Mucosa of descending colon (tissue), 3 donors: ENCODE data around the gene DTYMK. TPM values are rescaled to one million over a fixed set of nuclear protein-coding genes. Genes with fewer than 3 reads are reported as not detected.

Experiments used
- ATAC-seq: fragments of 200-7000 bp; cut with Tn5 transposase; one replicate; pipeline ENCODE4 v1.9.1; 2020; ENCODE audit warnings: mild to moderate bottlenecking, moderate library complexity
- DNase-seq, 3 donors: peaks; one replicate each; pipeline ENCODE4 v3.0.0-alpha.2; 2020
- H3K36me3 ChIP-seq: fragments of 200-600 bp; one replicate; pipeline ENCODE4 v1.8.0; 2021; ENCODE audit warnings: low read depth, mild to moderate bottlenecking
- H3K4me1 ChIP-seq: fragments of 200-600 bp; one replicate; pipeline ENCODE4 v1.8.0; 2021; ENCODE audit warnings: low read depth, mild to moderate bottlenecking
- H3K4me3 ChIP-seq: fragments of 200-600 bp; one replicate; pipeline ENCODE4 v1.8.0; 2021; ENCODE audit warnings: mild to moderate bottlenecking
- H3K9me3 ChIP-seq: fragments of 200-600 bp; one replicate; pipeline ENCODE4 v1.8.0; 2021; ENCODE audit warnings: mild to moderate bottlenecking
- CTCF ChIP-seq: fragments of 200-600 bp; IDR thresholded peaks from one replicate; pipeline ENCODE4 v1.8.0; 2022; ENCODE audit warnings: antibody characterized with exemption, mild to moderate bottlenecking
- intact Hi-C, 2 donors: fragments of 100-400 bp; cut with DNase I in 1 of 2; cut with micrococcal nuclease in 1 of 2; formaldehyde crosslinking; loops; one replicate each; pipeline versions ENCODE4 v1.11.0 to v1.11.1; 2022; cut with DNase I, micrococcal nuclease
- total RNA-seq, 3 donors: library from RNA; stranded (reverse); fragmentation: NEBNext Ultra II Directional in 2 of 3; extraction: Animal tissue kit (Norgen Biotek cat#: 25700) in 2 of 3; gene quantifications; one replicate each; pipeline versions ENCODE4 v1.2.1 to v1.2.4, GENCODE V29; 2021 to 2023
- donor health status: DM: no; HTN: no; CAD: no; lungs with moderate emphysema.
- donor health status: DM: no; HTN: no; CAD: no.
- donor health status: DM: no; HTN: yes; CAD: no.

DTYMK gene
- total RNA-seq, 3 donors from 2014 or later, result 17.9 to 31.0 (median 19.7) TPM

GRCh38 chr2:241629762-241630435 lies 56.7 kb downstream of the DTYMK start:
- peaks cover 9% of the 10 kb centered on the region for H3K36me3 ChIP-seq
- intact Hi-C loops, result no loop called here
- no peak for TF ChIP-seq CTCF
- H3K4me1 ChIP-seq, result peaks cover under 1% of the 10 kb centered on the region
- H3K9me3 ChIP-seq, result no peaks in the 10 kb centered on the region
- no peak overlapping the region for H3K4me3 ChIP-seq
- ATAC-seq (no peak), DNase-seq (no peak)

GRCh38 chr2:241627675-241628074 lies 58.9 kb downstream of the DTYMK start:
- no peak for ATAC-seq
- no peak for DNase-seq
- peaks cover 1% of the 10 kb centered on the region for H3K36me3 ChIP-seq
- no peaks in the 10 kb centered on the region for H3K9me3 ChIP-seq
- TF ChIP-seq CTCF, result no peak
- intact Hi-C loops, result no loop called here
- no peak overlapping the region for H3K4me3 ChIP-seq
- no peaks in the 10 kb centered on the region for H3K4me1 ChIP-seq

Other genes starting within 250 kb of the DTYMK start
- gene STK25, start 178.2 kb downstream of the DTYMK start, total RNA-seq, result 100 to 1,000 TPM in 2 of 3 donors, 10 to 100 TPM in 1; 89.8 to 137 (median 129) TPM
- 10 to 100 TPM in 1 of 3 donors, 1 to 10 TPM in 2; 6.7 to 25.5 (median 7.4) TPM for gene BOK, start 128.1 kb downstream of the DTYMK start, total RNA-seq
- 10 to 100 TPM; 67.3 to 86.2 (median 68.8) TPM for gene THAP4, start 49.7 kb downstream of the DTYMK start, total RNA-seq
- gene ATG4B, start 49.1 kb downstream of the DTYMK start, total RNA-seq, result 100 to 1,000 TPM in 1 of 3 donors, 10 to 100 TPM in 2; 87.9 to 154 (median 94.6) TPM
- gene ING5, start 15.2 kb upstream of the DTYMK start, total RNA-seq, result 10 to 100 TPM; 24.6 to 52.3 (median 35.1) TPM
- gene D2HGDH, start 47.8 kb upstream of the DTYMK start, total RNA-seq, result 10 to 100 TPM; 52.2 to 88.6 (median 63.0) TPM
- 10 to 100 TPM; 15.1 to 46.5 (median 42.4) TPM for gene GAL3ST2, start 90.0 kb upstream of the DTYMK start, total RNA-seq
- gene NEU4, start 122.4 kb upstream of the DTYMK start, total RNA-seq, result 10 to 100 TPM; 41.4 to 72.5 (median 71.0) TPM
- gene PDCD1, start 172.1 kb upstream of the DTYMK start, total RNA-seq, result under 1 TPM in 2 of 3 donors, not detected in 1; 0.13 to 0.70 TPM
- gene RTP5, start 182.9 kb upstream of the DTYMK start, total RNA-seq, result not detected